Measurements from ENCODE around the gene TTPAL. TPM values are rescaled to one million over a fixed set of nuclear protein-coding genes. Genes with fewer than 3 reads are reported as not detected.
"Not testable (repeated sequence)": the region's sequence is repeated elsewhere in the genome, so short reads cannot be mapped to it uniquely, and the experiment has no call there.

TTPAL gene
- total RNA-seq, 1 donor from 2014 or later: 20.8 TPM

DNA sequence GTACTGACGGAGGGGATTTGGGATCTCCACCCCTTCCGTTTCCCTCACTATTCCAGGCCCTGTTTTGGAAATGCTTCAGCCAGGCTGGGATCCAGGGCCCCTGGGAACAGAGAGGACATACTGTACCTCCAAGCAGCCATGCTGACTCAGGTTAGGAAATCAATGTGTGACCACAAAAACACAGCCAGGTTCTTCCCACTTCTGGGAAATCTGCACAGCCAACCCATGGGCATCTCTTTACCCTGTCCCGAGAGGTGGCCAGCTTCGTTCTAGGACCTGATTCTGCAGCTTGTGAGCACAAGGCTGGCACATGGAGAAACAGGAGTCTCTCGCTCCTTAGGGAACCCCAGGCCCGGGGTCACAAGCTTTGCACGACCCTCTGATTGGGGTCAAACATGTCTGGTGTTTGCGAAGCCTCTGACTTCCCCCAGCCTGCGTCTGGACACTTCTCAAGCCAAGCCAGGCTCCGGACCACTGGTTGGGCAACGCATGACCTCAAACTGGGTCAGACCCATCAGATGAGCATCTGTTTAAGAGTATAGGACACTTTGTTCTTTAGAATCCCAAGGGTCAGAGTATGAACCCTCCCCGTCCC, 8.3 kb upstream of the TTPAL start:
- Mint-ChIP-seq H3K27me3 (ENCODE audit: unreplicated experiment) (no peaks in the 10 kb centered on the region), H3K27ac (ENCODE audit: unreplicated experiment) (no peak overlapping the region), H3K4me1 (ENCODE audit: unreplicated experiment) (peaks cover 14% of the 10 kb centered on the region), H3K36me3 (ENCODE audit: unreplicated experiment) (no peaks in the 10 kb centered on the region), H3K9me3 (ENCODE audit: unreplicated experiment) (no peaks in the 10 kb centered on the region), H3K4me3 (ENCODE audit: unreplicated experiment) (no peak overlapping the region)
- TF ChIP-seq, protein P1, sequence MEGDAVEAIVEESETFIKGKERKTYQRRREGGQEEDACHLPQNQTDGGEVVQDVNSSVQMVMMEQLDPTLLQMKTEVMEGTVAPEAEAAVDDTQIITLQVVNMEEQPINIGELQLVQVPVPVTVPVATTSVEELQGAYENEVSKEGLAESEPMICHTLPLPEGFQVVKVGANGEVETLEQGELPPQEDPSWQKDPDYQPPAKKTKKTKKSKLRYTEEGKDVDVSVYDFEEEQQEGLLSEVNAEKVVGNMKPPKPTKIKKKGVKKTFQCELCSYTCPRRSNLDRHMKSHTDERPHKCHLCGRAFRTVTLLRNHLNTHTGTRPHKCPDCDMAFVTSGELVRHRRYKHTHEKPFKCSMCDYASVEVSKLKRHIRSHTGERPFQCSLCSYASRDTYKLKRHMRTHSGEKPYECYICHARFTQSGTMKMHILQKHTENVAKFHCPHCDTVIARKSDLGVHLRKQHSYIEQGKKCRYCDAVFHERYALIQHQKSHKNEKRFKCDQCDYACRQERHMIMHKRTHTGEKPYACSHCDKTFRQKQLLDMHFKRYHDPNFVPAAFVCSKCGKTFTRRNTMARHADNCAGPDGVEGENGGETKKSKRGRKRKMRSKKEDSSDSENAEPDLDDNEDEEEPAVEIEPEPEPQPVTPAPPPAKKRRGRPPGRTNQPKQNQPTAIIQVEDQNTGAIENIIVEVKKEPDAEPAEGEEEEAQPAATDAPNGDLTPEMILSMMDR (IDR thresholded peaks at IDR 0.05): no peak
- no peak for DNase-seq (ENCODE audit: extremely low spot score, unreplicated experiment)

DNA sequence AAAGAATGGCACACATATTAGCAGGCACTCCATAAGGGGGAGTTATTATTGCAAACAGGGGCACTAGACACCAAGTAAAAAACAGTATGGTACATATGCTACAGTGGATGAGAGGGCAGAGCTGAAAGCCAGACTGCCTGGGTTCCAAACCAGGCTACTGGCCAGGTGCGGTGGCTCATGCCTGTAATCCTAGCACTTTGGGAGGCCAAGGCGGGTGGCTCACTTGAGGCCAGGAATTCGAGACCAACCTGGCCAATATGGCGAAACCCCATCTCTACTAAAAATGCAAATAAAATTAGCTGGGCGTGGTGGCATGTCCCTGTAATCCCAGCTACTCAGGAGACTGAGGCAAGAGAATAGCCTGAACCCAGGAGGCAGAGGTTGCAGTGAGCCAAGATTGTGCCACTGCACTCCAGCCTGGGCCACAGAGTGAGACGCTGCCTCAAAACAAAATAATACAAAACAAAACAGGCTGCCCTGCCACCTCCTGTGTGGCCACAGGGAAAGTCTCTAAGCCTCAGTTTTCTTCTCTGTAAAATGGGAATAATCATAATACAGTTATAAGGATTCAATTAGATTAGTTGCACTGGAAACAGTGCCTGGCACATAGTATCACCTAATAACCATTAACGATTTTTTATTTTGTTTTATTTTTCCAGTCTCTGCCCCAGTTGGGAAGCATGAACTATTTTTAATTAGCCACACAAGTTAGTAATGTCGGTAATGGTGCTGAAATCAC, 7.5 kb upstream of the TTPAL start:
- DNase-seq (ENCODE audit: extremely low spot score, unreplicated experiment): no peak
- no peaks in the 10 kb centered on the region for H3K27me3 Mint-ChIP-seq (ENCODE audit: unreplicated experiment)
- no peaks in the 10 kb centered on the region for H3K36me3 Mint-ChIP-seq (ENCODE audit: unreplicated experiment)
- TF ChIP-seq, protein P1 (IDR thresholded peaks at IDR 0.05): no peak
- H3K4me1 Mint-ChIP-seq (ENCODE audit: unreplicated experiment): peaks cover 14% of the 10 kb centered on the region
- H3K9me3 Mint-ChIP-seq (ENCODE audit: unreplicated experiment): no peaks in the 10 kb centered on the region
- H3K4me3 Mint-ChIP-seq (ENCODE audit: unreplicated experiment): no peak overlapping the region
- H3K27ac Mint-ChIP-seq (ENCODE audit: unreplicated experiment): no peak overlapping the region

DNA sequence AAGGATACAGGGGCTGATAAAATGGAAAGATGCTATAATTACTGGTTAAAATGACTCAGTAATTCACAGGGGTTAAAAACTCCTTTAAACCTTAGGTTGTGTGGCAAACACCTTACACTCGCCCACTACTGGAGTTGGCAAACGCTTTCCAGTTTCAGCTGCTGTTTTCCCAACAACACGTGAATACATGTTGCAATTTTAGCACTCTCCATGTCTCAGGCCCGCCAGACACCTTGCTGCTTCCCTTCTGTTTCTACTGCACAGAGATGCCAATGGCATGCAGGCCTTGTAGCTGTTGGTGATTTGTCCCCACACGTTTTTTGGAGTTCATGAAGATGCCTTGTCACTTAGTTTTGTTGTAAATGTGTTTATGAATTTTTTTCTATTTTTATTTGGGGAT, 5.3 kb upstream of the TTPAL start:
- H3K4me1 Mint-ChIP-seq (ENCODE audit: unreplicated experiment): peaks cover 23% of the 10 kb centered on the region
- TF ChIP-seq, protein P1 (IDR thresholded peaks at IDR 0.05): no peak
- DNase-seq (ENCODE audit: extremely low spot score, unreplicated experiment): no peak
- H3K4me3 Mint-ChIP-seq (ENCODE audit: unreplicated experiment): no peak overlapping the region
- H3K9me3 Mint-ChIP-seq (ENCODE audit: unreplicated experiment): no peaks in the 10 kb centered on the region
- H3K27ac Mint-ChIP-seq (ENCODE audit: unreplicated experiment): no peak overlapping the region
- H3K36me3 Mint-ChIP-seq (ENCODE audit: unreplicated experiment): no peaks in the 10 kb centered on the region
- H3K27me3 Mint-ChIP-seq (ENCODE audit: unreplicated experiment): no peaks in the 10 kb centered on the region

DNA sequence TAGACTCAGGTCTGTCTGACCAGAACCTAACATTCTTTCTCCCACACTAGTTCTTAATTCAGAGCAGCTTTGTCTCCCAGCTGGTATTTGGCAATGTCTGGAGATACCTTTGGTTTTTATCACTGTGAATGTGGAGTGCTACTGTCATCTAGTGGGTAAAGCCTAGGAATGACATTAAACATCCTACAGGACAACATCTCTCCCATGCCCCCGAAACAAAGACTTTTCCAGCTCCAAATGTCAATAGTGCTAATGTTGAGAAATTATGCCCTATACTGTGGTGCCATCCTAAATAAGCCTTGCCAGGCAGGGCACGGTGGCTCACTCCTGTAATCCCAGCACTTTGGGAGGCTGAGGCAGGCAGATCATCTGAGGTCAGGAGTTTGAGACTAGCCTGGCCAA, 4.2 kb upstream of the TTPAL start:
- no peak overlapping the region for H3K4me3 Mint-ChIP-seq (ENCODE audit: unreplicated experiment)
- no peaks in the 10 kb centered on the region for H3K27me3 Mint-ChIP-seq (ENCODE audit: unreplicated experiment)
- TF ChIP-seq, protein P1 (IDR thresholded peaks at IDR 0.05): peak; percentile 51
- DNase-seq (ENCODE audit: extremely low spot score, unreplicated experiment): no peak
- no peak overlapping the region for H3K27ac Mint-ChIP-seq (ENCODE audit: unreplicated experiment)
- no peaks in the 10 kb centered on the region for H3K36me3 Mint-ChIP-seq (ENCODE audit: unreplicated experiment)
- H3K4me1 Mint-ChIP-seq (ENCODE audit: unreplicated experiment): peaks cover 32% of the 10 kb centered on the region
- no peaks in the 10 kb centered on the region for H3K9me3 Mint-ChIP-seq (ENCODE audit: unreplicated experiment)

DNA sequence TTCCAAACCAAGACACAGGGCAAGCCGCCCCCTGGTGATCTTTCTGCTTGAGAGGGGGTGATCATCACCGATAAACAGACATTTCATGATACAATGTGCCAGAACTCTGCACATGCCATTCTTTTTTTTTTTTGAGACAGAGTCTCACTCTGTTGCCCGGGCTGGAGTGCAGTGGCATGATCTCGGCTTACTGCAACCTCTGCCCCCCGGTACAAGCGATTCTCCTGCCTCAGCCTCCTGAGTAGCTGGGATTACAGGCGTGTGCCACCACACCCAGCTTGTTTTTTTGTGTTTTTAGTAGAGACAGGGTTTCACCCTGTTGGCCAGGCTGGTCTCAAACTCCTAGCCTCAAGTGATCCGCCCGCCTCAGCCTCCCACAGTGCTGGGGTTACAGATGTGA, 3.4 kb upstream of the TTPAL start:
- H3K4me1 Mint-ChIP-seq (ENCODE audit: unreplicated experiment): peaks cover 34% of the 10 kb centered on the region
- H3K9me3 Mint-ChIP-seq (ENCODE audit: unreplicated experiment); H3K36me3 Mint-ChIP-seq (ENCODE audit: unreplicated experiment); H3K27ac Mint-ChIP-seq (ENCODE audit: unreplicated experiment); DNase-seq (ENCODE audit: extremely low spot score, unreplicated experiment); H3K4me3 Mint-ChIP-seq (ENCODE audit: unreplicated experiment); H3K27me3 Mint-ChIP-seq (ENCODE audit: unreplicated experiment): not testable (repeated sequence)
